Trophoblast cell (in vitro differentiated cells and primary cell): ENCODE data around the gene UBE3A.

ENCODE experiments used
- DNase-seq, 2 donors: peaks; one replicate each; pipeline ENCODE4 v3.0.0-alpha.2; 2016
- H2AFZ ChIP-seq: 2 replicates; pipeline ENCODE4 v1.6.1; 2013; ENCODE audit warnings: low read length, moderate library complexity, mild to moderate bottlenecking; ENCODE audit not compliant: insufficient read depth, poor library complexity
- H2AK5ac ChIP-seq: 2 replicates; pipeline ENCODE4 v1.6.1; 2013; ENCODE audit warnings: mild to moderate bottlenecking, low read length
- H2BK120ac ChIP-seq: 2 replicates; pipeline ENCODE4 v1.6.1; 2013; ENCODE audit warnings: low read length, mild to moderate bottlenecking, moderate library complexity; ENCODE audit not compliant: insufficient read depth, poor library complexity
- H2BK12ac ChIP-seq: 2 replicates; pipeline ENCODE4 v1.6.1; 2013; ENCODE audit warnings: mild to moderate bottlenecking, low read length, moderate library complexity
- H2BK5ac ChIP-seq: 2 replicates; pipeline ENCODE4 v1.6.1; 2013; ENCODE audit warnings: low read length, low read depth, moderate library complexity, mild to moderate bottlenecking; ENCODE audit not compliant: poor library complexity
- H3K14ac ChIP-seq: 2 replicates; pipeline ENCODE4 v1.6.1; 2013; ENCODE audit warnings: mild to moderate bottlenecking, low read length
- H3K18ac ChIP-seq: 2 replicates; pipeline ENCODE4 v1.6.1; 2013; ENCODE audit warnings: mild to moderate bottlenecking, low read length
- H3K23ac ChIP-seq: 2 replicates; pipeline ENCODE4 v1.6.1; 2013; ENCODE audit warnings: low read length
- H3K27ac ChIP-seq: 2 replicates; pipeline ENCODE4 v1.5.1; 2013; ENCODE audit warnings: low read depth, mild to moderate bottlenecking, inconsistent platforms, low read length, moderate library complexity
- H3K27me3 ChIP-seq: 2 replicates; pipeline ENCODE4 v1.6.1; 2013; ENCODE audit warnings: inconsistent platforms, mild to moderate bottlenecking, low read length, moderate library complexity; ENCODE audit not compliant: insufficient read depth
- H3K36me3 ChIP-seq, 2 experiments: 1 replicate in 1 of 2; 2 replicates in 1 of 2; pipeline ENCODE4 v1.6.1; 2013; ENCODE audit warnings: low read length in 2 of 2, mild to moderate bottlenecking in 2 of 2, moderate library complexity in 1 of 2; ENCODE audit not compliant: insufficient read depth in 2 of 2, control insufficient read depth in 1 of 2
- H3K4ac ChIP-seq: 2 replicates; pipeline ENCODE4 v1.6.1; 2013; ENCODE audit warnings: low read depth, mild to moderate bottlenecking, low read length, moderate library complexity
- H3K4me1 ChIP-seq, 2 experiments: 1 replicate in 1 of 2; 2 replicates in 1 of 2; pipeline ENCODE4 v1.6.1; 2013; ENCODE audit warnings: low read length in 2 of 2, mild to moderate bottlenecking in 2 of 2, moderate library complexity in 1 of 2; ENCODE audit not compliant: insufficient read depth in 2 of 2, control insufficient read depth in 1 of 2
- H3K4me2 ChIP-seq: 2 replicates; pipeline ENCODE4 v1.6.1; 2013; ENCODE audit warnings: inconsistent platforms, mild to moderate bottlenecking, low read length, moderate library complexity
- H3K4me3 ChIP-seq: 2 replicates; pipeline ENCODE4 v1.5.1; 2013; ENCODE audit warnings: mild to moderate bottlenecking, low read depth, low read length, inconsistent platforms
- H3K79me1 ChIP-seq: one replicate; pipeline ENCODE4 v1.6.1; 2013; ENCODE audit warnings: low read length
- H3K79me2 ChIP-seq: 2 replicates; pipeline ENCODE4 v1.6.1; 2013; ENCODE audit warnings: low read length, mild to moderate bottlenecking; ENCODE audit not compliant: control insufficient read depth, insufficient read depth, poor library complexity
- H3K9ac ChIP-seq: 2 replicates; pipeline ENCODE4 v1.6.1; 2013; ENCODE audit warnings: mild to moderate bottlenecking, low read length
- H3K9me3 ChIP-seq: 2 replicates; pipeline ENCODE4 v1.6.1; 2013; ENCODE audit warnings: low read depth, mild to moderate bottlenecking, control low read depth, inconsistent platforms, low read length; ENCODE audit not compliant: insufficient read depth
- H4K12ac ChIP-seq: 2 replicates; pipeline ENCODE4 v1.6.1; 2013; ENCODE audit warnings: low read depth, mild to moderate bottlenecking, low read length, moderate library complexity
- H4K8ac ChIP-seq: 2 replicates; pipeline ENCODE4 v1.6.1; 2013; ENCODE audit warnings: low read depth, mild to moderate bottlenecking, low read length, moderate library complexity
- H4K91ac ChIP-seq: one replicate; pipeline ENCODE4 v1.6.1; 2013; ENCODE audit warnings: low read depth, mild to moderate bottlenecking, low read length, moderate library complexity
- whole genome bisulfite sequencing: extraction: QIAGEN DNeasy Blood & Tissue Kit; methylation state at CpG from one replicate; pipeline ENCODE4 v1.1.7; 2013; ENCODE audit warnings: missing lambda C conversion rate; ENCODE audit not compliant: insufficient read length, insufficient coverage; ENCODE audit errors: extremely low coverage; 5-methylcytosine and 5-hydroxymethylcytosine counted together

The UBE3A gene

GRCh38 chr15:25436707-25437106 lies 2.1 kb downstream of the UBE3A start:
- no peak overlapping the region for H3K9ac ChIP-seq
- no peak overlapping the region for H3K27ac ChIP-seq
- no peak overlapping the region for H4K12ac ChIP-seq
- no peaks in the 10 kb centered on the region for H3K4me1 ChIP-seq
- no peak overlapping the region for H2BK12ac ChIP-seq
- H3K79me1 ChIP-seq, result peaks cover 9% of the 10 kb centered on the region
- no peak overlapping the region for H3K14ac ChIP-seq
- no peaks in the 10 kb centered on the region for H3K36me3 ChIP-seq
- DNase-seq, result no peak
- H3K9me3 ChIP-seq, result no peaks in the 10 kb centered on the region
- no peak overlapping the region for H3K4ac ChIP-seq
- no peak overlapping the region for H4K91ac ChIP-seq
- H3K18ac ChIP-seq, result no peak overlapping the region
- H3K23ac ChIP-seq, result no peak overlapping the region
- H3K4me2 ChIP-seq, result no peak overlapping the region
- no peak overlapping the region for H2AK5ac ChIP-seq
- H3K79me2 ChIP-seq, result peaks cover 22% of the 10 kb centered on the region
- H4K8ac ChIP-seq, result no peak overlapping the region
- no peak overlapping the region for H2BK5ac ChIP-seq
- no peaks in the 10 kb centered on the region for H3K27me3 ChIP-seq
- no peak overlapping the region for H2BK120ac ChIP-seq
- H3K4me3 ChIP-seq, result no peak overlapping the region
- H2AFZ ChIP-seq, result no peak overlapping the region

GRCh38 chr15:25435474-25436243 lies 3.2 kb downstream of the UBE3A start:
- no peak overlapping the region for H3K4me2 ChIP-seq
- DNase-seq, result no peak
- no peak overlapping the region for H4K8ac ChIP-seq
- H2AFZ ChIP-seq, result no peak overlapping the region
- no peak overlapping the region for H3K14ac ChIP-seq
- no CpG with 5 or more reads among the region's 5 CpGs for WGBS
- no peak overlapping the region for H4K91ac ChIP-seq
- H2BK5ac ChIP-seq, result no peak overlapping the region
- no peaks in the 10 kb centered on the region for H3K36me3 ChIP-seq
- no peak overlapping the region for H2BK120ac ChIP-seq
- no peak overlapping the region for H3K18ac ChIP-seq
- no peak overlapping the region for H2BK12ac ChIP-seq
- peaks cover 9% of the 10 kb centered on the region for H3K79me1 ChIP-seq
- H3K79me2 ChIP-seq, result peaks cover 22% of the 10 kb centered on the region
- no peak overlapping the region for H3K9ac ChIP-seq
- H3K4ac ChIP-seq, result peak overlapping the region; percentile 94
- H4K12ac ChIP-seq, result no peak overlapping the region
- H3K27ac ChIP-seq, result no peak overlapping the region
- no peaks in the 10 kb centered on the region for H3K27me3 ChIP-seq
- no peaks in the 10 kb centered on the region for H3K9me3 ChIP-seq
- H3K4me3 ChIP-seq, result no peak overlapping the region
- no peak overlapping the region for H3K23ac ChIP-seq
- H3K4me1 ChIP-seq, result no peaks in the 10 kb centered on the region
- H2AK5ac ChIP-seq, result no peak overlapping the region

- no peak overlapping the region for H2BK120ac ChIP-seq
- H2AK5ac ChIP-seq, result no peak overlapping the region
- peaks cover 22% of the 10 kb centered on the region for H3K79me2 ChIP-seq
- H3K27me3 ChIP-seq, result no peaks in the 10 kb centered on the region
- no peak overlapping the region for H2AFZ ChIP-seq
- H4K8ac ChIP-seq, result no peak overlapping the region
- no peak overlapping the region for H3K9ac ChIP-seq
- H3K4me1 ChIP-seq, result no peaks in the 10 kb centered on the region
- H3K14ac ChIP-seq, result no peak overlapping the region
- H3K79me1 ChIP-seq, result peaks cover under 1% of the 10 kb centered on the region
- H3K4me2 ChIP-seq, result no peak overlapping the region
- DNase-seq, result no peak
- H3K4me3 ChIP-seq, result no peak overlapping the region
- H4K12ac ChIP-seq, result no peak overlapping the region
- H3K9me3 ChIP-seq, result no peaks in the 10 kb centered on the region
- peak overlapping the region; percentile 96 for H3K4ac ChIP-seq
- no CpG with 5 or more reads among the region's 20 CpGs for WGBS
- H3K27ac ChIP-seq, result no peak overlapping the region
- H3K23ac ChIP-seq, result no peak overlapping the region
- no peak overlapping the region for H2BK12ac ChIP-seq
- H3K36me3 ChIP-seq, result no peaks in the 10 kb centered on the region
- no peak overlapping the region for H4K91ac ChIP-seq
- no peak overlapping the region for H3K18ac ChIP-seq
- H2BK5ac ChIP-seq, result no peak overlapping the region
Observed at GRCh38 chr15:25433118-25433865, 5.5 kb downstream of the UBE3A start.

- no peak overlapping the region for H4K8ac ChIP-seq
- H3K4me3 ChIP-seq, result no peak overlapping the region
- H3K79me1 ChIP-seq, result no peaks in the 10 kb centered on the region
- no peak overlapping the region for H2BK12ac ChIP-seq
- no peak for DNase-seq
- no peak overlapping the region for H2BK5ac ChIP-seq
- H3K27ac ChIP-seq, result no peak overlapping the region
- no peak overlapping the region for H2BK120ac ChIP-seq
- H3K9ac ChIP-seq, result no peak overlapping the region
- no peak overlapping the region for H3K4me2 ChIP-seq
- peak overlapping the region; percentile 47 for H3K4ac ChIP-seq
- H3K23ac ChIP-seq, result no peak overlapping the region
- no peaks in the 10 kb centered on the region for H3K27me3 ChIP-seq
- H3K14ac ChIP-seq, result no peak overlapping the region
- no peak overlapping the region for H2AFZ ChIP-seq
- no peaks in the 10 kb centered on the region for H3K4me1 ChIP-seq
- H4K12ac ChIP-seq, result no peak overlapping the region
- H3K18ac ChIP-seq, result no peak overlapping the region
- no peaks in the 10 kb centered on the region for H3K9me3 ChIP-seq
- H4K91ac ChIP-seq, result no peak overlapping the region
- peaks cover 17% of the 10 kb centered on the region for H3K79me2 ChIP-seq
- no CpG with 5 or more reads among the region's 3 CpGs for WGBS
- no peak overlapping the region for H2AK5ac ChIP-seq
- H3K36me3 ChIP-seq, result no peaks in the 10 kb centered on the region
Observed at GRCh38 chr15:25431836-25432561, 6.8 kb downstream of the UBE3A start.
